Measurements from ENCODE around the gene SAPCD1.
"Not testable (repeated sequence)": the region's sequence is repeated elsewhere in the genome, so short reads cannot be mapped to it uniquely, and the experiment has no call there.

The SAPCD1 gene

DNA sequence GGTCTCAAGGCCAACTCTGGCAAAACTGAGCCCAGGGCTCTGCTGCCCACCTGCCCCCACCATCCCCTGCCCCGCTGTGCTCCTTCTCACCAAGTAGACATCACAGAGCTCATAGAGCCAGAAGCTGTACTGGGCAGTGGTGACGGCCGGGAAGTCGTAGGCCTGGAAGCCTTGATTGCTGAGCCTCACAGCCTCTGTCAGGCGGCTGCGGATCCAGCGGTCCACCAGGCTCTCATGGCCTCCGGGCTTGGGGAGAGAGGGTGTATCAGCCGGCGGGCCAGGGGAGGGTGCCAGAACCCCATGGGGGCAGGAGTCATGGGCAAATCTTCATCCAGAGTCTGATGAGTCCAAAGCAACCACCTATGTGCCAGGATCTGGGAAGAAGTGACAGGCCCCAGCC is 17.5 kb downstream of the SAPCD1 start:
- no peak for DNase-seq

DNA sequence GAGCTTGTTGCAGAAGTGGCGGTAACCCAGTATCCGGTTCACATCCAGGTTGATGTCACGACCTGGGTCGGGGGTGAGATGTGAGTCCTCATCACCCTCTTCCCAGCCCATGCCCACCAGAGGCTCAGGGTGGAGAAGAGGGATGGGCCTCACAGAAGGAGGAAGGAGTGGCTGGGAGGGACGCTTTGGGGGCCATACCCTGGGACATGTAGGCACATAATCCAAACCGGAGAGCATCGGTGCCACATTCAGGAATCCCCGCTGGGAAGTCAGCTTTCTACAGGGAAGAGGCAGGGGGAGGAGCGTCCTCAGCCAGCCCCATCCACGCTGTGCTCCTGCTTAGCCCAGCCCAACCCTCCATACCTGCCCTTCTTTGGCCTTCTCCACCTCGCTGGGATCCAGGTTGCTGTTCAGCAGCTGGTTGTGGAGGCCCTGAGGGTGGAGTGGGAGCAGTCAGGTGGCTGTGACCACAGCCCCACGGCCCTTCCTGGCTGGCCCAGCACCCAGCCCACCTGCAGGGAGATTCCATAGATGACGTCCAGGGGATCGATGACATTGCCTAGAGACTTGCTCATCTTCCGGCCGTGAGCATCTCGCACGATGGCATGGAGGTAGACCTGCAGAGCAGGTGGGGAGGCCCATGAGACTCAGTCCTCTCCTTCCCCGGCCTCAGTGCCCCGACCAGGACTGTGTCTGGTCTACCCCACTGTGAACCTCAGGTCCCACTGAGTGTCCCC is 18.2 kb downstream of the SAPCD1 start:
- DNase-seq = no peak

DNA sequence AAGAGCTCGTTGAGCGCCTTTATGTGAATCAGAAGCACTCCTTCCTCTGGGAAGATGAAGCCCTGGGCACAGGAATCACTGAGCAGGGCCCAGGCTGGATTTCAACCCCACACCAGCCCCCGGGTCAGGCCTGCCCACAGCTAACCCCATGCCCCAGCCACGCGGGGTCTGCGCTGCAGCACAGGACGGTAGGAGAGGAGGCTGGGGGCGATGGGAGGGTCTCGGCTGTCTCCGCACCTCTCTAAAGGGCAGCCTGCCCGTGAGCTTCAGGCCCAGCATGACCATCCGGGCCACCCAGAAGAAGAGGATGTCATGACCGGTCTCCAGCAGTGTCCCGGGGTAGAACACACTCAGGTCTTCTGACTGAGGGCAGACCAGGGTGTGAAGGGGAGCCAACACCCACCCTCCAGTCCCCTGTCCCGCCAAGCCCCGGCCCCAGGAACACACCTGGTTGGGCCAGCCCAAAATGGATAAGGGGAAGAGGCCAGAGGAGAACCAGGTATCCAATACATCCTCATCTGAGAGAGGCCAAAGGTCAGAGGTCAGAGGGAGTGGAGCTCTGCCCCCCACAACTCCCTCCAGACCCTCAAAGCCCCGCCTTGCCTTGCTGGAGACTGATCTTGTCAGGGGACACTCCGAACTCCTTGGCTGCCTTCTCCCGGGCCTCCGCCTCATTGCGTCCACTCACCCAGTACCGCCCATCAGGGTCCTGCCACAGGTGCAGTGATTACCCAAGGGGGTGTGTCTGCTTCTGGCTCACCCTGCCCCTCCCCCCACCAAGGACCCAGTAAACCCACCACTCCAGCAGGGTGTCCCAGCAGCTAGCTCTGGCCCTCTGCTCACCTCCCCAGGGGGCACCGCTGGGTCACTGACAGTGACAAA is 19.0 kb downstream of the SAPCD1 start:
- no peak for DNase-seq

DNA sequence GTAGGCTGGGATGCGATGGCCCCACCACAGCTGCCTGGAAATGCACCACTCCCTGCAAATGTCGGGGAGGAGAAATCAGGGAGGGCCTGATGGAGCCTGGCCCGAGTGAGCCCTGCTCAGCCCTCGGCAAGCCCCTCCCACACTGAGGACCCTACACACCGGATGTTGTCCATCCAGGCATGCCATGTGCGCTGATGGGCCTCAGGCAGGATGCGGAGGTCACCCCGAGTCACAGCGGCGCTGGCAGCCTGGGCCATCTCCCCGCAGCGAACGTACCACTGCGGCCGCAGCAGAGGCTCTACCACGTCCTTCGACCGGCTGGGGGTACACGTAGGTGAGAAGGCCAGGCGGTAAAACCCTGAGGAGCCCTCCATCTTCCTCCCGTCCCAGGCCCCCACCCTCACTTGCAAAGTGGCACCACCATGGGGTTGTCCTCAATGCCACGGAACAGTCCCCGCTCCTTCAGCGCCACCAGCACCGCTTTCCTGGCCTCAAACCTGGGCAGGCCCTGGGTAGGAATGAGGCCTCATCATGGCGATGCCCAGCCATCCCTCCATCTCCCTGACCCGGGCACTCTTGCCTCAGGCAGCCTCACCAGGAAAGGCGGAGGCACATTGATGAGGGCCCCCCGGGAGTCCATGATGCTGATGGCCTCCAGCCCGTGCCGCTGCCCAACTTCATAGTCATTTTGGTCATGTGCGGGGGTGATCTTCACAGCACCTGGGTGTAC is 19.8 kb downstream of the SAPCD1 start:
- DNase-seq = no peak

DNA sequence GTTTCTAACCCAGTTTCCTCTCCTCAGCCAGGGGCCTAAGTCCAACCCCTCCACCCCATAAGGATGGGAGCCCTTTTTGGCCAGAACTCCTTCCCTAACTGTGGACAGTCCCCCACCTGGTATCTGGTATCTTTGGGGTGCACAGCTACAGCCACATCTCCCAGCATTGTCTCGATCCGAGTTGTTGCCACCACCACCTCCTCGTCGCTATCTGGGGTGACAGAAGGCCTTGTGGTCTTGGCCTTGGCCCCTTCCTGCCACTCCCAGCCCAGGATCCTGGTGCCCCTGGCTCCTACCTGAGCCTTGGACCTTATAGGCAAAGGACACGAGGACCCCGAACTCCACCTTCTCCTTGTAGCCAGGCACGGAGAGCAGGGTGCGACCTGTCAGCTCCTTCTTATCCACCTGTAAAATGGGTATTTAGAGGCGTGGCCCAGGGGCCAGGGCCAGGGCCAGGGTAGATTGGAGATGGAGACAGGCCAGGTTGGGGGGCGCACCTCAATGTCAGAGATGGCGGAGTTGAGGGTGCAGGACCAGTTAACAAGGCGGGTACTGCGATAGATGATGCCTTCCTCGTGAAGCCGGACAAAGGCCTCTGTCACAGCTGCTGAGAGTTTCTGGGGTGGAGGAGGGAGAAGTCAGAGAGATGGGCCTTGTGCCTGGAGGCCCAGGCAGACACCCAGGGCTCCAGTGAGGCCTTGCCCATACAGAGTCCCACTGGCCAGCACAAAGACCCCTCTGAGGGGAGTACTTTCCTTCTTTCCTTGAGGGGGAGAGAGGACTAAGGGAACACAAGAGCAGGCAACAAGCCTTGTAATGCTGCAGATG is 21.9 kb downstream of the SAPCD1 start:
- DNase-seq = no peak

DNA sequence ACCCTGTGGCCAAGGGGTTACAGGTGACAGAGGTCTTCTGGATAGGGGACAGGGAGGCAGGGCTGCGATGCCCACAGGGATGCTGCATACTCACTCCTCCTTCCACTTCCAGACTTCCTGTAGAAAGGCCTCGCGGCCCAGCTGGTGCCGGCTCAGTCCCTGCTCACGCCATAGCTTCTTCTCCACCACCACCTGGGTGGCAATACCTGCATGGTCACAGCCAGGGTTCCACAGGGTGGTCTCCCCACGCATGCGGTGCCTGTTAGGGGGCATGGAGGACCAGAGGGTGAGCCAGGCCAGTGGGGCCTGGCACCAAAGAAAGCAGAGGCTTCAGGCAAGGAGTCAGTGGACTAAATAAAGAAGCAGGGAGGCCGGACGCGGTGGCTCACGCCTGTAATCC is 23.0 kb downstream of the SAPCD1 start:
- no peak for DNase-seq

DNA sequence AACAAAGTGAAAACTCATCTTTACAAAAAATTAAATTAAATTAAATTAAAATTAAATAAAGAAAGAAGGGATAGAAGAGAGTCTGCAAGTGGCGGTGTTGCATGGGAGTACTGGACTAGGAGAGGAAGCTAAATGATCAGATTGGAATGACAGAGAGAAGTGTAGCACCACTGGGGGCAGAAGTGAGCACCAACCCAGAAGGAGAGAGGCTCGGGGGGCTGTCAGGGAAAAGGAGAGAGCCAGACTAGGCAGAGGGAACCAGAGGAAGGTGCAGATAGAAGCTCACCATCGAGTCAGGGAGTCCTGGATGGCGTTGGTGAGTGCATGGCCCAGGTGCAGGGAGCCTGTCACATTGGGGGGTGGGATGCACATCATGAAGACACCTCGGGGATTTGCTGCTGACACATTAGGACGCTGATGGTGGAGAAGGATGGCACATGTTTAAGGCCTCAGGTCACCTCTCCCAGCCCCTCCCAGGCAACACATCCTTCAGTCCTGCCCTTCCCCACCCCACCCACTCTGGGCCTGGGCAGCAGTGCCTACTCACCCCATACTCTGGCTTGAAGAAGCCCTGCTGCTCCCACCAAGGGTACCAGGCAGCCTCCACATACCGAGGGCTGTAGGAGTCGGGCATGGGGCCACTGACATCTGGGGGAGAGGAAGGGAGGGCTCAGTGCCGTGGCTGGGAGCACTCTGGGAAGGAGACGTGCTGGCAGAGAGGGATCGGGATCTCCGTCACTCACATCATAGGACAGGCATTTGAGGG is 29.1 kb downstream of the SAPCD1 start:
- DNase-seq = no peak

DNA sequence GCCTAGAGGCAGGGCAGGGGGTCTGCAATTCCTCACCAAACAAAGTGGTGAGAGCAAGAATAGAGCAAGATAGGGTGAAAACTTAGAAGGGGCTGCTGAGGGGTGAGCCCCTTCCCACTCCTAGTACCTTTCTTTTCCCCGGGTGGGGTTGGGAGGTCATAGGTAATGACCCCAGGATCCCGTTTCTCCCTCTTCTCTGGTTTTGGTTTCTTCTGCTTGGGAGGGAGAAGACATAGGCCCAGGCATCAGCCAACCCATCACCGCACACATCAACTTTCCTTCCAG is 29.6 kb downstream of the SAPCD1 start:
- DNase-seq = no peak

DNA sequence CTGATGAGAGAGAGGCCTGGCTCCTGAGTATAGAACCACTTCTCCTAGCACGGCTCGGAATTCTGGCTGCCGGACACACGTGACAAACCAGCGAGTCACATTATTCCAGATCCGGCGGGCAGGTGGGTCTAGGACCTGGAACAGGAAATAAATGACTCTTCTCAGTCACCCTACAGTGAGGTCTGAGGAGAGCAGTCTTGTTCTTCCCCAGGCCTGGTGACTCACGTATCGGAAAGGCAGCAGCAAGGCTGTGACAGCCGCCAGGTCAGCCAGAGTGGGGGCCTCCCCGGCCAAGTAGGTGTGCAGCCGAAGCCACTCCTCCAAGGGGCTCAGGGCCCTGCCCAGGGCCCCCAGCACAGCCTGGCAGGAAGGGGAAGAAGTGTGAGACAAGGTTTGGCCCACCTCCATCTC is 30.3 kb downstream of the SAPCD1 start:
- no peak for DNase-seq

DNA sequence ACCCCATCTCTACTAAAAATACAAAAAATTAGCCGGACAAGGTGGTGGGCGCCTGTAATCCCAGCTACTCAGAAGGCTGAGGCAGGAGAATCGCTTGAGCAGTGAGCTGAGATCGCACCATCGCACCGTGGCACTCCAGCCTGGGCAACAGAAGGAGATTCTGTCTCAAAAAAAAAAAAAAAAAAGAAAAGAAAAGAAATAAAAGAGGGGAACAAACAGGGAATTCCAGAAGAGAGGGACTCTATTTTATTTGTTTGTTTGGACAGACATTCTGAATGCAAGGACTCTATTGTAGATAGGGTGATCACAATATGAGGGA is 31.4 kb downstream of the SAPCD1 start:
- DNase-seq = not testable (repeated sequence)

DNA sequence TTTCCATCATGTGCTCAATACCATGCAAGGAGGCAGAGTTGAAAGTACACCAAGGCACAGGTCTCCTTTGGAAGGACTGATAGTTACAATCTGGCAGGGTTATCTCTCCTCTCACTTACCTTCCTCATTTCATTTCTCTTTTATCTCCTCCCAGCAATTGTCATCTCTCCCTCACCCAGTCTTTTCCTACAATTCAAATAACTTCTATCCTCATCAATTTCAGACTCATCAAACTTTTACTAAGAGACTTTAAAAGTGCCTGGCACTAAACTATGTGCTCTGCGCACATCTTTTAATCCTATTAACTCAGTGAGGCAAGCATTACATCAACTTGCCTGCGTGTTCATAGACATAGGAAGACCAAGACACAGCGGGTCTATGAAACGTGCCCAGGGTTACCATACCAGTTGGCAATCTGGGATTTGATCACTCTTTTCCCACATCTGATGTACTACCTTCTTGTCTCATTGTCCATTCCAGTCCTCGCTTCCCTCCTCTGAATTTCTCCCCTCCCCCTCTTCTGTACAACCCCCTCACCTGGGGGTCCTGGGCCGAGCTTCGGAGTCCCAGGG is 31.9 kb downstream of the SAPCD1 start:
- DNase-seq = no peak

DNA sequence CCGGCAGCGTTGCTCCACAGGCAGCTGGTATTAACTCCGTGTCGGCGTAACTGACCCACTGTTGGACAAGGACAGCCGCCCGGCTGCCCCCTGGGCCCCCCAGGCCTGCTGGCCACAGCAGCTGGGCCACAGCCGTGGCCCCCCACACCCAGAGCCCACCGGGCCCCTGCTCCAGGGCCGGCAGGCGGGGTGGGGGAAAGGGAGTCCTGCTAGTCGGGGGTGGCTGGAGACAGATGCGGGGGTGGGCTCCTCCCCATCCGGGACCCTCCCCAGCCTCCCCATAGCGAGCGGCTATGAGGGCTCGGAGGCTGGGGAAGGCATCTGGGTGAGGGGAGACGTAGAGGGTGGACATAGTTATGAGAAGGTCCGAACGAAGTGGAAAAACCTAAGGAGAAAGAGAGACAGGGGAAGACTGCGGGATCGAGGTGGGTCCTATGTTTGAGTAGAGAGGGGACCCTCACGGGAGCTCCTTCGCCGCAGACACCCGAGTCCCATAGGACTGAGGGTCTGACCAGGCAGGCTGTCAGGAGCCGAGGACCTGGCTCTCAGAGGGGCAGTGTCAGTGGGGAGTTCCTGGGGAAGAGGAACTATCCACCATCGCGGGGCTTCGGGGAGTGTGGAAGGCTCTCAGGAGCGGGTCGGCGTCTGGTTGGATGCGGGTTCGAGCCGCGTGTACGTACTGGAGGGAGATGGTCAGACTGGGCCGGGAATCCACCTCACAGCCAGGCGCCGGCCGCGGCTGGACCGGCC is 32.6 kb downstream of the SAPCD1 start:
- DNase-seq = no peak

DNA sequence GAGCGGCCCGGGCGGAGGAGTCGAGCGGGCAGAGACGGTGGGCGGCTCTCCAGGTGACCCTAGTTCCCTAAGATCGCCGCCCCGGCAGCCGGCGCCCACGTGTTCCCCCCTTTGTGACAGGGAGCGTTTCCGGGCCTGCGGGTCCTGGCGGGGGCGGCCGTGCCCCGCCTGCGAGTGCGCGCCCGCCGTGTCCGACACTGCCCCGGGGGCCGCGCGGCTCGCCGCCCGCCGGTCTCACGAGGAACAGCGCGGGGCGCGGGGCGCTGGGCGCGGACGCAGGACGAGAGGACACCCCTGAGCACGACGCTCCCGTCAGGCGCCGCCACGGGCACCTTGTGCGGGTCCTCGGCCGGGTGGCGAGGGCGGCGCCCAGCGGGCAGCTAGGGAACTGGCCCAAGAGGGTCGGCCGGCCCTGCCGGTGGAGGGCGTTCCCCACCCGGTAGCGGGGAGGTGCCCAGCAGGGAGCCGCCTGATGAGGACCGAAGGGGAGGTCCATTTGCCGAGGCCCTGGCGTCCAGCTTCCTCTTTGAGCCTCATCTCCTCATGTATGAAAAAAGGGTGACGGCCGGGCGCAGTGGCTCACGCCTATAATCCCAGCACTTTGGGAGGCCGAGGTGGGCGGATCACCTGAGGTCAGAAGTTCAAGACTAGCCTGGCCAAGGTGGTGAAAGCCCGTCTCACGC is 33.3 kb downstream of the SAPCD1 start, which contains the start of gene VARS1:
Gene VARS1 (minus strand): TSS at position 137 of the 683 bp plus-strand sequence. CDS start 535 bp downstream, outside the sequence.
- DNase-seq = peak; percentile 49

DNA sequence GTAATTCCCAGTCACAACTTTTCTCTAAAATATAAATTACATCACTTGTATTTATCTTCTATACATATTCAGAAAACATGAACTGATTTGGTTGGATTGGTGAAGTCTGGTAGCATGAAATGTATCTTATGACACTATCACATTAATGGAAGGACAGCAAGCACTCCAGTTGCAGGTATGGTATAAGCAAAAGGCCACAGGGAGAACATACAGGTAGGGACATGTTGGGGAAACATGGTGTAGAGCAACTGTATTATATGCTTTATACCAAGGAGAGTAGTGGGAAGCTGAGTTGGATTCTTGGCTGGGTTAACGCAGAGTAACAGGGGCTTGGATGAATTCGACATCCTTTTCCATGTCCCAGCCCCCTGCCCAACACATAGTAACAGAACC is 34.5 kb downstream of the SAPCD1 start:
- no peak for DNase-seq

DNA sequence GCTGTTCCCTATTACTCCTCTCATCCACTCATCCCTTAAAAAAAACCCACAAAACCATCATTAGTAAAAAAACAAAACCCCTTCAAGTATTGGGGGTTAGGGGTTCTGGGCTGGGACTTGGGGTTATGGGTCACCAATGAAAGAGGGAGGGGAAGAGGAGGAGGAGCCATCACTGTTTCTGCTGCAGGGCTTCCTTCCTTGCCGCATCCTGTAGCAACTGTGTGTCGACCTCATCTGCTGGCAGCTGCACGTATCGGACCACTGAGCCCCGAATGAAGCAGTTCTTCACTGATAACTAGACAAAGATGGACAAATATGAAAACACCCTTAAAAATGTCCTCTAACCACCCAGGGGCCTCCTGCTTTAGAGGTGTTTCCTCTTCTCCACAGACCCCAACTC is 35.1 kb downstream of the SAPCD1 start:
- DNase-seq = no peak

DNA sequence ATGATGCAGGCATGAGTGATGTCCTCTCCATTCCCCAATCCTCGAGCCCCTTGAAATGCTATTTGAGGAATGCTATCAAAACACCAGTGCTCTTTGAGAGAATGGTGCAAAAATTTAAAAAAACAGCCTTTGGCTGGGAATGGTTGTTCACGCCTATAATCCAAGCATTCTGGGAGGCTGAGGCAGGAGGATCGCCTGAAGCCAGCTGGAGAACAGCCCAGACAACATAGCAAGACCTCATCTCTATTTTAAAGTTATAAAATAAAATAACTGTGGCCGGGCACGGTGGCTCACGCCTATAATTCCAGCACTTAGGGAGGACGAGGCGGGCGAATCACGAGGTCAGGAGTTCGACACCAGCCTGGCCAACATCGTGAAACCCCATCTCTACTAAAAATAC is 37.3 kb downstream of the SAPCD1 start:
- no peak for DNase-seq

DNA sequence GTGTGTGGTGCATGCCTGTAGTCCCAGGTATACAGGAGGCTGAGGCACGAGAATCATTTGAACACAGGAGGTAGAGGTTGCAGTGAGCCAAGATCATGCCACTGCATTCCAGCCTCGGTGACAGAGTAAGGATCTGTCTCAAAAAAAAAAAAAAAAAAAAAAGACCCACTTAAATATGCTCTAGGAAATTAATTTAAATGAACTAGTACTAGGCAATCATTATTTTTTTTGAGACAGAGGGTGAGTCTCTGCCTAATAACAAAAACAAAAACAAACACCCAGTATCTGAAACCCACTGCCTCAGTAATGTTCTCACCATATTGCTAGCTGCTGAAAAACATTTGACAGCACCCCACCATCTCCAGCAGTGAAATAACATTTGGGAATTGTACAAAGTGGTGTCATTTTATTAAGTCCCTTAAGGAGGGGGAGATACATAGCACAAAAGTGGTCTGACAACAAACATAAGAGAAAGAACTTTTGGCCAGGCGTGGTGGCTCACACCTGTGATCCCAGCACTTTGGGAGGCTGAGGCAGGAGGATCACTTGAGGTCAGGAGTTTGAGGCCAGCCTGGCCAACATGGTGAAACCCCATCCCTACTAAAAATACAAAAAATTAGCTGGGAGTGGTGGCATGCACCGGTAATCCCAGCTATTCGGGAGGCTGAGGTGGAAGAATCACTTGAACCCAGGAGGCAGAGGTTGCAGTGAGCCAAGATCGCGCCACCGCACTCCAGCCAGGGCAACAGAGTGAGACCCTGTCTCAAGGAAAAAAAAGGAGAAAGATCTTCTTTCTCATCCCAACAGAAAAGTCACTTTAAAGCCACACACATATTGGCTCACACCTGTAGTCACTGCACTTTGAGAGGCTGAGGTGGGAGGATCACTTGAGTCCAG is 38.8 kb downstream of the SAPCD1 start:
- DNase-seq = not testable (repeated sequence)

DNA sequence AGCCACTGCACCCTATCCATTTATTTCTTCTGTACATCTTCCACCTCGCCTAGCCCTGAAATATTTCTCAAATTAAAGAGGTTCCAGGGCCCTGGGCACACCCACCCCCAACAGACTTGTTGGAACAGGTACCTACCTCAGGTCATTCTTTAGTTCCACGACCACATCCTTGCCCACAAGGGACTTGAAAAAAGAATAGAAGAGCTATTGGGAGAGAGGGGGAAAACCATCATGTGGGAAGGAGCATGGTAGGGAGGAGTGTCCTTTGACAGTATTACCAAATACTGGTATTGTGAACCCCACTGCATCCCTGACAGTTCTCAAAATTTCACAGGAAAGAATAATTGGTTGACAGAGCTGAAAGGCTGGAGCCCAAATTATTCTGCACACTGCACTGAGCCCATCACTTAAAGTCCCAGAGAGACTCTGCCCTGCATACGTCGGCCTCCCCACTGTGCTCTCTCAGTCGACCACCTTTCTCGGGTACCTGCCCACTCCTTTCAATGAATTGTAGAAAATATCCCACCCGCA is 43.5 kb downstream of the SAPCD1 start:
- no peak for DNase-seq

All from NCI-H1048 (cell line).